Neural cell (in vitro differentiated cells): ENCODE data around the gene CAPN10.
"Not testable (repeated sequence)": the region's sequence is repeated elsewhere in the genome, so short reads cannot be mapped to it uniquely, and the experiment has no call there.

ENCODE experiments used
- EP300 ChIP-seq: fragments of 450-650 bp; conservative IDR thresholded peaks from 2 replicates; pipeline ENCODE4 v1.6.1; 2014; ENCODE audit warnings: antibody characterized with exemption, mild to moderate bottlenecking, moderate library complexity; ENCODE audit not compliant: poor library complexity, severe bottlenecking
- POLR2AphosphoS5 ChIP-seq: IDR thresholded peaks from 2 replicates; pipeline ENCODE4 v1.6.1; 2012
- TF ChIP-seq, protein P1 (sequence below): fragments of 450-650 bp; IDR thresholded peaks from 2 replicates; pipeline ENCODE4 v1.5.1; 2014; ENCODE audit warnings: antibody characterized with exemption, mild to moderate bottlenecking, moderate library complexity; ENCODE audit not compliant: poor library complexity, severe bottlenecking

GRCh38 chr2:240563231-240563630, 23.3 kb upstream of the CAPN10 start:
- TF ChIP-seq, protein P1, sequence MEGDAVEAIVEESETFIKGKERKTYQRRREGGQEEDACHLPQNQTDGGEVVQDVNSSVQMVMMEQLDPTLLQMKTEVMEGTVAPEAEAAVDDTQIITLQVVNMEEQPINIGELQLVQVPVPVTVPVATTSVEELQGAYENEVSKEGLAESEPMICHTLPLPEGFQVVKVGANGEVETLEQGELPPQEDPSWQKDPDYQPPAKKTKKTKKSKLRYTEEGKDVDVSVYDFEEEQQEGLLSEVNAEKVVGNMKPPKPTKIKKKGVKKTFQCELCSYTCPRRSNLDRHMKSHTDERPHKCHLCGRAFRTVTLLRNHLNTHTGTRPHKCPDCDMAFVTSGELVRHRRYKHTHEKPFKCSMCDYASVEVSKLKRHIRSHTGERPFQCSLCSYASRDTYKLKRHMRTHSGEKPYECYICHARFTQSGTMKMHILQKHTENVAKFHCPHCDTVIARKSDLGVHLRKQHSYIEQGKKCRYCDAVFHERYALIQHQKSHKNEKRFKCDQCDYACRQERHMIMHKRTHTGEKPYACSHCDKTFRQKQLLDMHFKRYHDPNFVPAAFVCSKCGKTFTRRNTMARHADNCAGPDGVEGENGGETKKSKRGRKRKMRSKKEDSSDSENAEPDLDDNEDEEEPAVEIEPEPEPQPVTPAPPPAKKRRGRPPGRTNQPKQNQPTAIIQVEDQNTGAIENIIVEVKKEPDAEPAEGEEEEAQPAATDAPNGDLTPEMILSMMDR = not testable (repeated sequence)
- TF ChIP-seq POLR2AphosphoS5, EP300: not testable (repeated sequence)
